ENCODE data around the gene HSPD1. TPM values are rescaled to one million over a fixed set of nuclear protein-coding genes. Genes with fewer than 3 reads are reported as not detected.

Gene HSPD1
- total and polyA plus RNA-seq, 2 of the 13 experiments (the other 11 are each of a cell fraction or from before 2014, with no cell fraction given), result 685 to 2,610 TPM

DNA sequence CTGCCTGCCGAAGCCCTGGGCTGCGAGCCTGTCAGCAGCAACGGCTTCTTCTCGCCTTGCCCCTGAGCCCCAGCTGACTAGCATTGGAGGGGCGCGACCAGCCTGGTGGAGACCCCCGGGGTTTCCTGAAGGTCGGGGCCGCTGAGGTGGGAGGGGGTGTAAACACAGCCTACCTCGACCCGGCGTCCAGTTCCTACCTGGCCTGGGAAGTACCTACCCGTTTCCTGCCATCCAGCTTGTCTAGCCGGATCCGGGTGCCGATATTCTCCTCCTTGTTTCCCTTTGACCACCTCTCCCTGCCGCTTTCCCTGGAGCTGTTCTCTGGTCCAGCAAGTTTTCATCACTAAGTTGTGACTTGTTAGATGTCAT lies 16.7 kb upstream of the HSPD1 start (continued):
- TF ChIP-seq KDM5A (IDR thresholded peaks at IDR 0.05; ENCODE audit: borderline replicate concordance, low read length) (peak; percentile 5; the same call in 1 of the 2 replicates), ZNF746 (CRISPR knock-in tag; IDR thresholded peaks at IDR 0.05) (no peak), ZNF234 (CRISPR knock-in tag; conservative IDR thresholded peaks at IDR 0.05) (0 out of 2 replicates have a peak, but pooled peaks have one; percentile 32), JARID2 (CRISPR knock-in tag; IDR thresholded peaks at IDR 0.05; ENCODE audit: insufficient replicate concordance) (no peak), ZSCAN30 (CRISPR knock-in tag; IDR thresholded peaks at IDR 0.05) (0 out of 2 replicates have a peak, but pooled peaks have one; percentile 10), HOXD1 (CRISPR knock-in tag; IDR thresholded peaks at IDR 0.05) (0 out of 2 replicates have a peak, but pooled peaks have one; percentile 2), ZFYVE20 (CRISPR knock-in tag; IDR thresholded peaks at IDR 0.05; ENCODE audit: borderline replicate concordance, low read depth) (0 out of 2 replicates have a peak, but pooled peaks have one; percentile 38), ATF7 (IDR thresholded peaks at IDR 0.05) (no peak), ATF7 (CRISPR knock-in tag; IDR thresholded peaks at IDR 0.05) (0 out of 2 replicates have a peak, but pooled peaks have one; percentile 6), AGO2 (optimal IDR thresholded peaks at IDR 0.05; ENCODE audit: low read depth, low read length) (peak; percentile 70), ZNF607 (CRISPR knock-in tag; IDR thresholded peaks at IDR 0.05; ENCODE audit: borderline replicate concordance) (0 out of 2 replicates have a peak, but pooled peaks have one; percentile 16), DPF2 (CRISPR knock-in tag; IDR thresholded peaks at IDR 0.05; ENCODE audit: borderline replicate concordance, low read depth) (no peak), ZNF570 (CRISPR knock-in tag; IDR thresholded peaks at IDR 0.05; ENCODE audit: borderline replicate concordance) (0 out of 2 replicates have a peak, but pooled peaks have one; percentile 37), ZNF572 (CRISPR knock-in tag; IDR thresholded peaks at IDR 0.05) (0 out of 2 replicates have a peak, but pooled peaks have one; percentile 16), ZNF251 (CRISPR knock-in tag; IDR thresholded peaks at IDR 0.05) (no peak), ZNF879 (CRISPR knock-in tag; IDR thresholded peaks at IDR 0.05) (0 out of 2 replicates have a peak, but pooled peaks have one; percentile 8)
- TF ChIP-seq, protein P1, sequence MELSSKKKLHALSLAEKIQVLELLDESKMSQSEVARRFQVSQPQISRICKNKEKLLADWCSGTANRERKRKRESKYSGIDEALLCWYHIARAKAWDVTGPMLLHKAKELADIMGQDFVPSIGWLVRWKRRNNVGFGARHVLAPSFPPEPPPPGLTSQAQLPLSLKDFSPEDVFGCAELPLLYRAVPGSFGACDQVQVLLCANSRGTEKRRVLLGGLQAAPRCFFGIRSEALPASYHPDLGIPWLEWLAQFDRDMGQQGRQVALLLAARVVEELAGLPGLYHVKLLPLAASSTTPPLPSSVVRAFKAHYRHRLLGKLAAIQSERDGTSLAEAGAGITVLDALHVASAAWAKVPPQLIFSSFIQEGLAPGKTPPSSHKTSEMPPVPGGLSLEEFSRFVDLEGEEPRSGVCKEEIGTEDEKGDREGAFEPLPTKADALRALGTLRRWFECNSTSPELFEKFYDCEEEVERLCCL (CRISPR knock-in tag; IDR thresholded peaks at IDR 0.05; ENCODE audit: borderline replicate concordance), result no peak
